Measurements from ENCODE around the gene PRKACB.
"Not testable (repeated sequence)": the region's sequence is repeated elsewhere in the genome, so short reads cannot be mapped to it uniquely, and the experiment has no call there.

PRKACB gene

GRCh38 chr1:84277343-84278059 is 133.4 kb downstream of the PRKACB start:
- Mint-ChIP-seq H3K4me3 (no peak overlapping the region), H3K27ac (no peak overlapping the region), H3K36me3 (no peaks in the 10 kb centered on the region), H3K9me3 (peaks cover 2% of the 10 kb centered on the region), H3K4me1 (peaks cover 8% of the 10 kb centered on the region), H3K27me3 (no peaks in the 10 kb centered on the region)
- ATAC-seq (ENCODE audit: low read depth) (no peak), DNase-seq (ENCODE audit: low spot score in 2 of 2) (no peak)

GRCh38 chr1:84278905-84279304 is 134.8 kb downstream of the PRKACB start:
- peaks cover 2% of the 10 kb centered on the region for H3K9me3 Mint-ChIP-seq
- peaks cover under 1% of the 10 kb centered on the region for H3K4me1 Mint-ChIP-seq
- no peak overlapping the region for H3K4me3 Mint-ChIP-seq
- ATAC-seq (ENCODE audit: low read depth) (no peak), DNase-seq (ENCODE audit: low spot score in 2 of 2) (no peak)
- H3K27me3 Mint-ChIP-seq = no peaks in the 10 kb centered on the region
- no peak overlapping the region for H3K27ac Mint-ChIP-seq
- H3K36me3 Mint-ChIP-seq = no peaks in the 10 kb centered on the region

GRCh38 chr1:84280912-84281311 is 136.8 kb downstream of the PRKACB start:
- no peaks in the 10 kb centered on the region for H3K36me3 Mint-ChIP-seq
- H3K27me3 Mint-ChIP-seq = peaks cover 2% of the 10 kb centered on the region
- no peak overlapping the region for H3K27ac Mint-ChIP-seq
- H3K4me1 Mint-ChIP-seq = no peaks in the 10 kb centered on the region
- H3K9me3 Mint-ChIP-seq = peaks cover 4% of the 10 kb centered on the region
- no peak overlapping the region for H3K4me3 Mint-ChIP-seq
- ATAC-seq (ENCODE audit: low read depth) (no peak), DNase-seq (ENCODE audit: low spot score in 2 of 2) (no peak)

GRCh38 chr1:84282780-84283333 is 138.8 kb downstream of the PRKACB start:
- no peak overlapping the region for H3K4me3 Mint-ChIP-seq
- no peaks in the 10 kb centered on the region for H3K4me1 Mint-ChIP-seq
- no peak overlapping the region for H3K27ac Mint-ChIP-seq
- no peaks in the 10 kb centered on the region for H3K36me3 Mint-ChIP-seq
- DNase-seq (ENCODE audit: low spot score in 2 of 2) = no peak
- ATAC-seq (ENCODE audit: low read depth) = no peak
- H3K27me3 Mint-ChIP-seq = peaks cover 3% of the 10 kb centered on the region
- peaks cover 7% of the 10 kb centered on the region for H3K9me3 Mint-ChIP-seq

- Mint-ChIP-seq H3K27ac (no peak overlapping the region), H3K9me3 (peaks cover 7% of the 10 kb centered on the region), H3K4me3 (no peak overlapping the region), H3K36me3 (no peaks in the 10 kb centered on the region), H3K27me3 (peaks cover 3% of the 10 kb centered on the region), H3K4me1 (no peaks in the 10 kb centered on the region)
- no peak for ATAC-seq (ENCODE audit: low read depth)
- DNase-seq (ENCODE audit: low spot score in 2 of 2) = no peak
These were observed 139.3 kb downstream of the PRKACB start for GRCh38 chr1:84283381-84283780.

GRCh38 chr1:84286071-84286470 is 142.0 kb downstream of the PRKACB start:
- Mint-ChIP-seq H3K4me3 (no peak overlapping the region), H3K27ac (no peak overlapping the region), H3K36me3 (peaks cover 3% of the 10 kb centered on the region), H3K9me3 (peaks cover 10% of the 10 kb centered on the region), H3K27me3 (peaks cover 3% of the 10 kb centered on the region), H3K4me1 (no peaks in the 10 kb centered on the region)
- no peak for DNase-seq (ENCODE audit: low spot score in 2 of 2)
- ATAC-seq (ENCODE audit: low read depth) = no peak

- H3K27me3 Mint-ChIP-seq; H3K9me3 Mint-ChIP-seq; ATAC-seq (ENCODE audit: low read depth); H3K36me3 Mint-ChIP-seq; DNase-seq (ENCODE audit: low spot score in 2 of 2); H3K4me3 Mint-ChIP-seq; H3K4me1 Mint-ChIP-seq; H3K27ac Mint-ChIP-seq: not testable (repeated sequence)
These were observed 143.3 kb downstream of the PRKACB start for GRCh38 chr1:84287389-84287788.
